ENCODE data around the gene PPM1M.
"Not testable (repeated sequence)": the region's sequence is repeated elsewhere in the genome, so short reads cannot be mapped to it uniquely, and the experiment has no call there.

Gene PPM1M

GRCh38 chr3:52277071-52277964 is 31.8 kb downstream of the PPM1M start:
- peak; percentile 80 for DNase-seq (ENCODE audit: low read depth)

- DNase-seq (ENCODE audit: low read depth): peak; percentile 60
These were observed 32.5 kb downstream of the PPM1M start for GRCh38 chr3:52277972-52278509.

- peak; percentile 93 for DNase-seq (ENCODE audit: low read depth)
These were observed 33.0 kb downstream of the PPM1M start, which contains the start of gene WDR82 for GRCh38 chr3:52278510-52279069. Gene WDR82 (minus strand): TSS chr3:52278649. CDS start chr3:52278361, 288 bp downstream.

DNA sequence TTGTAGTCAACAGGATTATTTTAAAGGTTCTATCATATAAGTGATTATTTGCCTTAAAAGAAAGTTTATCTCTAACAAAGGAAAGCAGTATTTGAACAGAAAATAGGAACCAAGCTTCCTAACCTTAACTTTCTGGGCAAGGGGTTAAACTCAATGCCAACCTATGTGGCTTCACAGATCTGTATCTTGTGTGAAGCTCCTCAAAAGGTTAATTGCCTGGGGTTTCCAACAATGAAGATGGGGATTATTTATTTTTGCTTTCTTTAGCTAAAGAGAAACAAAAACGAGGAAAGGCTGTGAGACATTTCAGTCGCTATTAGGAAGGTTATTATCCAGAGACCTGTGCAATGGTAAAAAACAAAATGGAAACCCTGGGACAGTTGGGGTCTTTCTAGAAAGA is 34.0 kb downstream of the PPM1M start:
- no peak for DNase-seq (ENCODE audit: low read depth)

DNA sequence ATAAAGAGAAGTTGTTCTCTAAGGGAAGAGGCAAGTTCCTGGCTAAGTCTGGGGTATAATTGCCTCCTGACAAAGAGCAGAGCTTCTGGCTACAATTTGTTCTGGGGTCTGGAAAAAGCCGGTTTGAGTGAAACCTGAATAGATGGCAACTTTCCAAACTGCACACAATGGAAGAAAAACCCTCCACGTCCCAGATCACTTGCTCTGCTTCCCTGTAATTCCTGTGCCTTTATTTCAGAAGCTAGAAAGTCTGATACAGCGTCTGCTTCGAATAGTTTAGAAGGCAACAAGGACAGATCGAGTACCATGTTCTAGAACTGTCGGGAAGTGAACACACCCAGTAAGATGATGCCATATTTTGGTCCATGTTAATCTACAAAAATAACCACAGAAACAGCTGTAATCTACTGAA is 34.5 kb downstream of the PPM1M start:
- no peak for DNase-seq (ENCODE audit: low read depth)

GRCh38 chr3:52281981-52282801 is 36.6 kb downstream of the PPM1M start:
- peak; percentile 41 for DNase-seq (ENCODE audit: low read depth)

GRCh38 chr3:52283306-52283705 is 37.7 kb downstream of the PPM1M start:
- DNase-seq (ENCODE audit: low read depth): no peak

DNA sequence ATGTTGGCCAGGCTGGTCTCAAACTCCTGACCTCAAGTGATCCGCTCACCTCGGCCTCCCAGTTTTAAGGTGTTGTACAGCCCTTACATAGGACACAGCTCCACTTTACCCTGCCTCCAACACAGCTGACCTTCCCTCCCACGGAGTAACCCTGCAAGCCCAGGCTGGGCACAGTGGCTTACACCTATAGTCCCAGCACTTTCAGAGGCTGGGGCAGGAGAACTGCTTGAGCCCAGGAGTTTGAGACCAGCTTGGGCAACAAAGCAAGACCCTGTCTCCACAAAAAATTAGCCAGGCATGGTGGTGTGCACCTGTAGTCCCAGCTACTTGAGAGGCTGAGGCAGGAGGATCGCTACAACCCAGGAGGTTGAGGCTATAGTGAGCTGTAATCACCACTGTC is 38.5 kb downstream of the PPM1M start:
- DNase-seq (ENCODE audit: low read depth): not testable (repeated sequence)

DNA sequence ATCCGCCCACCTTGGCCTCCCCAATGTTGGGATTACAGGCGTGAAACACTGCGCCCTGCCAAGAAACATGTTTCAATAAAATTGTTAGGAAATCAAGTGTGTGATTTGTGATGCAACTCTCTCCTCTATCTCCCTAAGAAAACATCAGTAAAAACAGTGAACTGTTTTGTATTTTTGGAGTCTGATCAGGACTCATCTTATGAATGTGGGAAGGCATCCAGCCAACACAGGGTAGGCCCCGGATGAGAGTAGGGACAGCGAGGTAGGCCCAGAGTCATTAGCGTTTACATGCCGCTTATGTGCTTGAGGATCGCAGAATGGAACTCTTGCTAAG is 41.2 kb downstream of the PPM1M start:
- DNase-seq (ENCODE audit: low read depth): no peak

- no peak for DNase-seq (ENCODE audit: low read depth)
These were observed 43.1 kb downstream of the PPM1M start for GRCh38 chr3:52288674-52289073.

DNA sequence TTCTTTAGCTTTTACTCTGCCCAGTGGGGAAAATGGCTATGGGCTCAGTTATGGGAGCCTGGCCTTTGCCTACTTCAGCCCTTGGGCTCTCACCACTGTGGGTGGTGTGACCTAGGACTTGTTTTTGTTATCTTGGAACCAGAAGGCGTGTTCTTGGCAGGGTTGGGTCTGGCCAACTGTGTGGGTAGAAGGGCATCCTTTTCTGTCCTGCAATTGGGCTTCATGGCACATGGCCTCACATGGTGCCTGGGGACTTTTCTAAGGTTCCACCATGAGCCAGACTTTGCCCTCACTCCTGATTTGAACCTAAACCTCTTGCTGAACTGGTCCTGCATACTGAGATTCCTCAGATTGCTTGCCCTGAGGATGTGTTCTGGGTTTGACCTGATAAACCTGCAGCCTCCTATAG is 43.8 kb downstream of the PPM1M start:
- no peak for DNase-seq (ENCODE audit: low read depth)

DNA sequence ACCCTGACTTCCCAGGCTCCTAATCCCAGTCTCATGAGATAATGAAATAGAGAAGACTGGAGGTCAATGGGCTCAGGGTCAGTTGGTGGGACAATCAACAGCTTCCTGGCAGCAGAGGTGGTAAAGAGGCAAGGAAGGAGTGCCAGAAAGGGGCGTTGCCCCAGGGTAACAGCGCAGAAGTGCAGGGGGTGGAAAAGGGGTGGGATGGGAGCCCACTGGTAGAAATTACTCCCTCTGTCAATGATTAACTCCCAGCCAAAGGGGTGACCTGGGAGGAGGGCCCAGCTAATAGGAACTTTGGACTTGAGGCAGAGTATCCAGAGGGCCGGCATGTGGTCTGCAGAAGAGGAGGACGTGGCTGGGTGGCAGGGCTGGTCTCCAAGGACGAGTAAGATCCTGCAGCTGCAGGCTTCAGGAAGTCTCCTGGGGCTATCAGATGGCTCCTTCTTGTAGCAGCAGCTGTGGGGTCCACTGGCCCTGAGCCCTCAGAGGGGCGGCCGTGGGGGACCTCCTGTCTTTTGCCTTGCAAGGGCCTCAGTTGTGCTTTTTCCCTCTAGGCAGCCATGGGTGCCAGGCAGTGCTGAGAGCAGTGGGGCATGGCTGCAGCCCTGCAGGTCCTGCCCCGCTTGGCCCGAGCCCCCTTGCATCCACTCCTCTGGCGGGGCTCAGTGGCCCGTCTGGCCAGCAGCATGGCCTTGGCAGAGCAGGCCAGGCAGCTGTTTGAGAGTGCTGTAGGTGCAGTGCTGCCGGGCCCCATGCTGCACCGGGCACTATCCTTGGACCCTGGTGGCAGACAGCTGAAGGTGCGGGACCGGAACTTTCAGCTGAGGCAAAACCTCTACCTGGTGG is 44.4 kb downstream of the PPM1M start:
- no peak for DNase-seq (ENCODE audit: low read depth)

GRCh38 chr3:52290596-52291507 is 45.3 kb downstream of the PPM1M start:
- DNase-seq (ENCODE audit: low read depth): no peak

DNA sequence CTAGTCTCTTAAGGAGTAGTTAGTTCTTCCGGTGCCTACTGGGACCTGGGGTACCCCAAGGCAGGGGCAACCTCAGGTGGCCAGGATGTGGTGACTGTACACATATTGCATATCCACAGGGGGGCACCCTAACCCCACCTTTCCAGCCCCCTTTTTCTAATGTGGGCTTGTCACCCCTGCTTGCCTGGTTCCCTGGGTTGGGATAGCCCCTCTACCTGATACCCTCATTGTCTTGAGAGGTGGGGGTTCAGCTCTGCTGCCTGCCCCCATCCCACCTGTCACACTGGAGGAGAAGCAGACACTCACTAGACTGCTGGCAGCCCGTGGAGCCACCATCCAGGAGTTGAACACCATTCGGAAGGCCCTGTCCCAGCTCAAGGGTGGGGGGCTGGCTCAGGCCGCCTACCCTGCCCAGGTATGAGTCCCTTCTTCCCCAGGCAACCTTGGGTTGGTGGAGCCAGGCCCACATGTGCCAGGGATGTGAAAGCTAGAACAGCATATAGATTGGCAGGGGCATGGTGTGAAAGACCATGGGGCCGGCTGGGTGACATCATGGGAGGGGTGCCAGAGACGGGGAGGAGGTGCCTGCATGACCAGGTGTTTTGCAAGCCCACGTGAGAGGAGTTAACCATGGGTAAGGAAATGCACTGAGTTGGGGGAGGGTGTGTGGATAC is 46.1 kb downstream of the PPM1M start:
- peak; percentile 36 for DNase-seq (ENCODE audit: low read depth)

DNA sequence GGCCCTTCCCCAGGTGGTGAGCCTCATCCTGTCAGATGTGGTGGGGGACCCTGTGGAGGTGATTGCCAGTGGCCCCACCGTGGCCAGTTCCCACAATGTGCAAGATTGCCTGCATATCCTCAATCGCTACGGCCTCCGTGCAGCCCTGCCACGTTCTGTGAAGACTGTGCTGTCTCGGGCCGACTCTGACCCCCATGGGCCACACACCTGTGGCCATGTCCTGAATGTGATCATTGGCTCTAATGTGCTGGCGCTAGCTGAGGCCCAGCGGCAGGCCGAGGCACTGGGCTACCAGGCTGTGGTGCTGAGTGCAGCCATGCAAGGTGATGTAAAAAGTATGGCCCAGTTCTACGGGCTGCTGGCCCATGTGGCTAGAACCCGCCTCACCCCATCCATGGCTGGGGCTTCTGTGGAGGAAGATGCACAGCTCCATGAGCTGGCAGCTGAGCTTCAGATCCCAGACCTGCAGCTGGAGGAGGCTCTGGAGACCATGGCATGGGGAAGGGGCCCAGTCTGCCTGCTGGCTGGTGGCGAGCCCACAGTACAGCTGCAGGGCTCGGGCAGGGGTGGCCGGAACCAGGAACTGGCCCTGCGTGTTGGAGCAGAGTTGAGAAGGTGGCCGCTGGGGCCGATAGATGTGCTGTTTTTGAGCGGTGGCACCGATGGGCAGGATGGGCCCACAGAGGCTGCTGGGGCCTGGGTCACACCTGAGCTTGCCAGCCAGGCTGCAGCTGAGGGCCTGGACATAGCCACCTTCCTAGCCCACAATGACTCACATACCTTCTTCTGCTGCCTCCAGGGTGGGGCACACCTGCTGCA is 46.9 kb downstream of the PPM1M start:
- DNase-seq (ENCODE audit: low read depth): no peak

GRCh38 chr3:52293491-52294319 is 48.1 kb downstream of the PPM1M start:
- no peak for DNase-seq (ENCODE audit: low read depth)

GRCh38 chr3:52294320-52295150 is 49.0 kb downstream of the PPM1M start:
- no peak for DNase-seq (ENCODE audit: low read depth)
